GM23338 (cell line): Measurements from ENCODE around the gene P2RX7. TPM values are rescaled to one million over a fixed set of nuclear protein-coding genes. Genes with fewer than 3 reads are reported as not detected.

Source experiments
- ATAC-seq: fragments of 200-7000 bp; cut with Tn5 transposase; 3 replicates; pipeline ENCODE4 v1.9.1; 2020
- DNase-seq: peaks from one replicate; pipeline ENCODE4 v3.0.0-alpha.2; 2015; ENCODE audit warnings: low spot score
- H2AFZ ChIP-seq: fragments of 200-600 bp; sonication (generic); 2 replicates; pipeline ENCODE4 v1.8.0; 2016; ENCODE audit warnings: antibody characterized with exemption, mild to moderate bottlenecking, moderate library complexity
- H3F3A ChIP-seq: fragments of 200-600 bp; sonication (generic); replicated peaks from 2 replicates; pipeline ENCODE4 v1.8.0; 2017; ENCODE audit warnings: antibody characterized with exemption, mixed run types, low read depth
- H3K27ac ChIP-seq: fragments of 200-600 bp; sonication (generic); 2 replicates; pipeline ENCODE4 v1.6.1; 2016; ENCODE audit warnings: low read depth
- H3K27me3 ChIP-seq: fragments of 200-600 bp; sonication (generic); 2 replicates; pipeline ENCODE4 v1.8.0; 2016; ENCODE audit warnings: mild to moderate bottlenecking, mixed run types, moderate library complexity; ENCODE audit not compliant: insufficient read depth
- H3K36me3 ChIP-seq: fragments of 200-600 bp; sonication (generic); 2 replicates; pipeline ENCODE4 v1.8.0; 2016; ENCODE audit warnings: mild to moderate bottlenecking; ENCODE audit not compliant: insufficient read depth
- H3K4me1 ChIP-seq: fragments of 200-600 bp; sonication (generic); 2 replicates; pipeline ENCODE4 v1.8.0; 2016; ENCODE audit warnings: mild to moderate bottlenecking, moderate library complexity; ENCODE audit not compliant: insufficient read depth
- H3K4me2 ChIP-seq: fragments of 200-600 bp; sonication (generic); 2 replicates; pipeline ENCODE4 v1.7.1; 2017; ENCODE audit warnings: mixed run types
- H3K4me3 ChIP-seq: fragments of 200-600 bp; sonication (generic); 2 replicates; pipeline ENCODE4 v1.6.1; 2016; ENCODE audit warnings: mixed run types
- H3K79me2 ChIP-seq: fragments of 200-600 bp; sonication (generic); replicated peaks from 2 replicates; pipeline ENCODE4 v1.8.0; 2017; ENCODE audit warnings: mild to moderate bottlenecking; ENCODE audit not compliant: insufficient read depth
- H3K9me2 ChIP-seq: fragments of 200-600 bp; sonication (generic); 2 replicates; pipeline ENCODE4 v1.8.0; 2017; ENCODE audit not compliant: insufficient read depth
- H4K20me1 ChIP-seq: fragments of 200-600 bp; sonication (generic); replicated peaks from 2 replicates; pipeline ENCODE4 v1.8.0; 2017; ENCODE audit warnings: mild to moderate bottlenecking; ENCODE audit not compliant: insufficient read depth
- H3K27ac Mint-ChIP-seq: 2 replicates; pipeline ENCODE4 v1.8.0; 2020; ENCODE audit warnings: inconsistent platforms, mild to moderate bottlenecking, moderate library complexity, mixed read lengths
- H3K27me3 Mint-ChIP-seq: 3 replicates; pipeline ENCODE4 v1.8.0; 2022; ENCODE audit warnings: low read depth, mild to moderate bottlenecking, moderate library complexity, mixed read lengths, inconsistent platforms; ENCODE audit not compliant: insufficient read depth, poor library complexity
- H3K36me3 Mint-ChIP-seq: 3 replicates; pipeline ENCODE4 v1.8.0; 2021; ENCODE audit warnings: low read depth, mild to moderate bottlenecking, inconsistent platforms, moderate library complexity, mixed read lengths
- H3K4me1 Mint-ChIP-seq: 3 replicates; pipeline ENCODE4 v1.8.0; 2020; ENCODE audit warnings: mild to moderate bottlenecking, inconsistent platforms, mixed read lengths
- H3K4me3 Mint-ChIP-seq: 3 replicates; pipeline ENCODE4 v1.8.0; 2021; ENCODE audit warnings: moderate library complexity, mild to moderate bottlenecking, inconsistent platforms, mixed read lengths
- H3K9me3 Mint-ChIP-seq: 3 replicates; pipeline ENCODE4 v1.8.0; 2020; ENCODE audit warnings: moderate library complexity, mild to moderate bottlenecking, inconsistent platforms, mixed read lengths
- CREB1 ChIP-seq: fragments of 250-450 bp; sonication (Bioruptor Pico); IDR thresholded peaks from 2 replicates; pipeline ENCODE4 v1.5.0; 2020; ENCODE audit warnings: low read depth, mild to moderate bottlenecking, moderate library complexity
- CTCF ChIP-seq, 2 experiments: fragments of 200-600 bp in 1 of 2; sonication (generic) in 1 of 2; conservative IDR thresholded peaks; 2 replicates each; pipeline versions ENCODE4 v1.5.1 to v1.6.1; 2016 to 2017; ENCODE audit warnings: antibody characterized with exemption in 2 of 2, low read depth in 2 of 2, mild to moderate bottlenecking in 2 of 2, moderate library complexity in 1 of 2
- ETS1 ChIP-seq: IDR thresholded peaks from 2 replicates; pipeline ENCODE4 v1.6.1; 2016; ENCODE audit warnings: antibody characterized with exemption
- EZH2 ChIP-seq: fragments of 200-600 bp; sonication (generic); IDR thresholded peaks from one replicate; pipeline ENCODE4 v1.8.0; 2017; ENCODE audit warnings: antibody characterized with exemption, mild to moderate bottlenecking, low read depth; ENCODE audit not compliant: unreplicated experiment
- JUNB ChIP-seq: IDR thresholded peaks from one replicate; pipeline ENCODE4 v1.6.1; 2016; ENCODE audit warnings: antibody characterized with exemption; ENCODE audit not compliant: unreplicated experiment
- NANOG ChIP-seq: IDR thresholded peaks from 2 replicates; pipeline ENCODE4 v1.6.1; 2016; ENCODE audit warnings: antibody characterized with exemption, borderline replicate concordance
- REST ChIP-seq: IDR thresholded peaks from one replicate; pipeline ENCODE4 v1.6.1; 2018; ENCODE audit warnings: antibody characterized with exemption; ENCODE audit not compliant: unreplicated experiment
- STAT1 ChIP-seq: IDR thresholded peaks from one replicate; pipeline ENCODE4 v1.6.1; 2016; ENCODE audit warnings: antibody characterized with exemption; ENCODE audit not compliant: unreplicated experiment
- ZNF114 ChIP-seq: fragments of 250-450 bp; sonication (Bioruptor Pico); IDR thresholded peaks from 2 replicates; pipeline ENCODE4 v1.5.0; 2020; ENCODE audit warnings: mild to moderate bottlenecking, moderate library complexity
- ZNF462 ChIP-seq: fragments of 250-450 bp; sonication (Bioruptor Pico); IDR thresholded peaks from 2 replicates; pipeline ENCODE4 v1.5.0; 2020; ENCODE audit warnings: mild to moderate bottlenecking, moderate library complexity
- polyA plus RNA-seq: library from polyadenylated mRNA; unstranded; fragments of >200 nt; fragmentation: Nextera tagmentation; extraction: Ambion mirVana; gene quantifications from 2 replicates; pipeline ENCODE4 v1.2.1, GENCODE V29; 2016
- total RNA-seq: library from RNA; depleted of rRNA; stranded (reverse); fragments of >200 nt; shearing (Covaris generic); gene quantifications from 2 replicates; pipeline ENCODE4 v1.2.3, GENCODE V29; 2014

The P2RX7 gene
- total and polyA plus RNA-seq, 2 experiments from 2014 or later, result 0.24 to 0.48 TPM

- TF ChIP-seq ZNF462 (CRISPR knock-in tag), result no peak
- no peak for TF ChIP-seq EZH2
These were observed 44.3 kb downstream of the P2RX7 start (continued) for GRCh38 chr12:121176826-121177529.

- Histone ChIP-seq H3K9me2 (no peaks in the 10 kb centered on the region), H3K4me1 (no peaks in the 10 kb centered on the region), H3K36me3 (no peaks in the 10 kb centered on the region), H4K20me1 (no peaks in the 10 kb centered on the region), H3K4me2 (no peak overlapping the region), H3K27ac (no peak overlapping the region), H3F3A (no peaks in the 10 kb centered on the region), H2AFZ (no peak overlapping the region), H3K79me2 (no peaks in the 10 kb centered on the region), H3K27me3 (no peaks in the 10 kb centered on the region), H3K4me3 (no peak overlapping the region)
- Mint-ChIP-seq H3K4me3 (no peak overlapping the region), H3K4me1 (no peaks in the 10 kb centered on the region), H3K9me3 (no peaks in the 10 kb centered on the region), H3K36me3 (no peaks in the 10 kb centered on the region), H3K27me3 (peaks cover 4% of the 10 kb centered on the region), H3K27ac (no peak overlapping the region)
- no peak for ATAC-seq
- DNase-seq, result no peak
- TF ChIP-seq STAT1 (no peak), REST (no peak), NANOG (no peak), ZNF114 (no peak), JUNB (no peak), ETS1 (no peak), CTCF (conservative IDR thresholded peaks at IDR 0.05; ENCODE audit: low read depth in 2 of 2) (no peak), CREB1 (CRISPR knock-in tag) (no peak)
These were observed 48.5 kb downstream of the P2RX7 start for GRCh38 chr12:121181181-121181580.
